CD14-positive monocyte (primary cell): ENCODE results near the gene CSTF2T. TPM values are rescaled to one million over a fixed set of nuclear protein-coding genes. Genes with fewer than 3 reads are reported as not detected.

Experiments
- DNase-seq, 3 donors: peaks; one replicate each; pipeline ENCODE4 v3.0.0-alpha.2; 2011 to 2022
- H2AFZ ChIP-seq: 2 replicates; pipeline ENCODE4 v1.6.0; 2012; ENCODE audit warnings: mild to moderate bottlenecking, low read depth, low read length, inconsistent platforms; ENCODE audit not compliant: insufficient read depth, poor library complexity, severe bottlenecking
- H3K27ac ChIP-seq, 2 donors: 1 replicate in 1 of 2; 2 replicates in 1 of 2; pipeline ENCODE4 v1.5.1; 2012 to 2013; ENCODE audit warnings: low read length in 2 of 2, control low read depth in 1 of 2, inconsistent platforms in 1 of 2, low read depth in 1 of 2, mild to moderate bottlenecking in 1 of 2
- H3K27me3 ChIP-seq, 2 donors: one replicate each; pipeline versions ENCODE4 v1.6.0 to v1.6.1; 2011 to 2013; ENCODE audit warnings: low read length in 2 of 2; ENCODE audit not compliant: control insufficient read depth in 2 of 2, insufficient read depth in 2 of 2
- H3K36me3 ChIP-seq, 2 donors: replicated peaks in 1 of 2; 1 replicate in 1 of 2; 2 replicates in 1 of 2; pipeline versions ENCODE4 v1.5.1 to v1.6.1; 2012 to 2013; ENCODE audit warnings: low read length in 2 of 2, control low read depth in 1 of 2, inconsistent platforms in 1 of 2, mild to moderate bottlenecking in 1 of 2; ENCODE audit not compliant: insufficient read depth in 2 of 2, control insufficient read depth in 1 of 2
- H3K4me1 ChIP-seq, 2 donors: 1 replicate in 1 of 2; 2 replicates in 1 of 2; pipeline versions ENCODE4 v1.5.1 to v1.6.1; 2012 to 2013; ENCODE audit warnings: low read length in 2 of 2, control low read depth in 1 of 2, inconsistent platforms in 1 of 2, mild to moderate bottlenecking in 1 of 2, moderate library complexity in 1 of 2; ENCODE audit not compliant: insufficient read depth in 2 of 2, control insufficient read depth in 1 of 2
- H3K4me2 ChIP-seq: replicated peaks from 2 replicates; pipeline ENCODE3; 2012; ENCODE audit warnings: low read length, moderate library complexity, mild to moderate bottlenecking; ENCODE audit not compliant: poor library complexity, severe bottlenecking; ENCODE audit errors: extremely low read depth
- H3K4me3 ChIP-seq, 3 experiments: fragments of 200-600 bp in 1 of 3; sonication (generic) in 1 of 3; replicated peaks in 1 of 3; 1 replicate in 2 of 3; 2 replicates in 1 of 3; pipeline ENCODE4 v1.5.1; 2011 to 2013; ENCODE audit warnings: low read length in 3 of 3, mild to moderate bottlenecking in 3 of 3, control low read depth in 2 of 3, low read depth in 2 of 3, inconsistent platforms in 1 of 3, moderate library complexity in 1 of 3
- H3K79me2 ChIP-seq: 2 replicates; pipeline ENCODE4 v1.6.0; 2012; ENCODE audit warnings: mild to moderate bottlenecking, control low read depth, inconsistent platforms, low read length, moderate library complexity; ENCODE audit not compliant: insufficient read depth
- H3K9ac ChIP-seq: 2 replicates; pipeline ENCODE4 v1.6.0; 2017; ENCODE audit warnings: low read length, mild to moderate bottlenecking; ENCODE audit not compliant: insufficient read depth, poor library complexity, severe bottlenecking
- H3K9me3 ChIP-seq, 2 donors: replicated peaks in 1 of 2; 1 replicate in 1 of 2; 2 replicates in 1 of 2; pipeline versions ENCODE4 v1.5.1 to v1.6.1; 2012 to 2013; ENCODE audit warnings: low read length in 2 of 2, control low read depth in 1 of 2; ENCODE audit not compliant: control insufficient read depth in 1 of 2, insufficient read depth in 1 of 2
- H4K20me1 ChIP-seq: 2 replicates; pipeline ENCODE4 v1.6.0; 2012; ENCODE audit warnings: mild to moderate bottlenecking, low read length, control low read depth, moderate library complexity; ENCODE audit not compliant: insufficient read depth
- H3K27ac Mint-ChIP-seq, 7 donors: one replicate each; pipeline ENCODE4 v1.8.0; 2020; ENCODE audit warnings: mild to moderate bottlenecking in 7 of 7, mixed read lengths in 7 of 7, moderate library complexity in 6 of 7, inconsistent platforms in 2 of 7
- H3K27me3 Mint-ChIP-seq, 3 donors: one replicate each; pipeline ENCODE4 v1.8.0; 2021 to 2022; ENCODE audit warnings: low read depth in 3 of 3, mild to moderate bottlenecking in 3 of 3, mixed read lengths in 3 of 3, moderate library complexity in 3 of 3, inconsistent platforms in 1 of 3
- H3K36me3 Mint-ChIP-seq, 2 donors: one replicate each; pipeline ENCODE4 v1.8.0; 2020; ENCODE audit warnings: mixed read lengths in 2 of 2, inconsistent platforms in 1 of 2, mild to moderate bottlenecking in 1 of 2
- H3K4me1 Mint-ChIP-seq: one replicate; pipeline ENCODE4 v1.8.0; 2020; ENCODE audit warnings: mild to moderate bottlenecking, mixed read lengths
- H3K4me3 Mint-ChIP-seq, 2 donors: one replicate each; pipeline ENCODE4 v1.8.0; 2020; ENCODE audit warnings: mild to moderate bottlenecking in 2 of 2, mixed read lengths in 2 of 2, moderate library complexity in 1 of 2
- H3K9me3 Mint-ChIP-seq, 7 donors: one replicate each; pipeline ENCODE4 v1.8.0; 2020 to 2022; ENCODE audit warnings: mixed read lengths in 7 of 7, mild to moderate bottlenecking in 6 of 7, moderate library complexity in 6 of 7, inconsistent platforms in 2 of 7
- WGBS: methylation state at CpG from one replicate; pipeline ENCODE4 v1.1.5; 2013; ENCODE audit warnings: missing lambda C conversion rate; ENCODE audit not compliant: insufficient coverage; 5-methylcytosine and 5-hydroxymethylcytosine counted together
- intact Hi-C, 2 donors: fragments of 100-400 bp; cut with micrococcal nuclease; formaldehyde crosslinking; loops; one replicate each; pipeline versions ENCODE4 v1.15.0 to v1.15.1; 2023
- polyA plus RNA-seq, 3 donors: library from polyadenylated mRNA; depleted of rRNA in 1 of 3; unstranded in 2 of 3; stranded (reverse) in 1 of 3; fragments of 300-500 nt in 2 of 3; fragments of >200 nt in 1 of 3; fragmentation: Illumina TruSeq in 2 of 3; gene quantifications; 1 replicate in 2 of 3; 2 replicates in 1 of 3; pipeline ENCODE4 v1.2.3, GENCODE V29; 2012 to 2021
- TF ChIP-seq, protein P1 (sequence below): fragments of 200-600 bp; IDR thresholded peaks from one replicate; pipeline ENCODE4 v1.8.0; 2022; ENCODE audit warnings: antibody characterized with exemption, mild to moderate bottlenecking

Gene CSTF2T
- polyA plus RNA-seq, 3 donors, result 1.7 to 11.0 (median 7.4) TPM

DNA sequence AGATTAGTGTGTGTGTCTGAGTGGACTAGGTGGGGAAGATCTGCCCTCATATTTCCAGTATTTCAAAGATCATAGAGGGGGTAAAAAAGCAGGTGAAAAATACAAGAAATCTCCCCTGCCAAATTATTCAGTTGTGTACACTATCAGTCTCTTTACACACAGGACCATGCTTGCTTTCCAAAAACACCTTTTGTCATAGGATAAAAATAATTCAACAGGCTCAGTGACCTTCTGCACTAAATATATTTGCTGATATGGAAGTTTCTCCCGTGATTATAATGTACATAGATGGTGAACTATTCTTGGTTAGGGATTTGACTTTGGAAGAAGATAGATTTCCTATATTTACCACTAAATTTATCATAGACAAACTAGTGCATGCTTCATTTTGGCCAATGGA is 24.6 kb upstream of the CSTF2T start:
- intact Hi-C loops, result no loop called here
- DNase-seq, result no peak
- TF ChIP-seq, protein P1, sequence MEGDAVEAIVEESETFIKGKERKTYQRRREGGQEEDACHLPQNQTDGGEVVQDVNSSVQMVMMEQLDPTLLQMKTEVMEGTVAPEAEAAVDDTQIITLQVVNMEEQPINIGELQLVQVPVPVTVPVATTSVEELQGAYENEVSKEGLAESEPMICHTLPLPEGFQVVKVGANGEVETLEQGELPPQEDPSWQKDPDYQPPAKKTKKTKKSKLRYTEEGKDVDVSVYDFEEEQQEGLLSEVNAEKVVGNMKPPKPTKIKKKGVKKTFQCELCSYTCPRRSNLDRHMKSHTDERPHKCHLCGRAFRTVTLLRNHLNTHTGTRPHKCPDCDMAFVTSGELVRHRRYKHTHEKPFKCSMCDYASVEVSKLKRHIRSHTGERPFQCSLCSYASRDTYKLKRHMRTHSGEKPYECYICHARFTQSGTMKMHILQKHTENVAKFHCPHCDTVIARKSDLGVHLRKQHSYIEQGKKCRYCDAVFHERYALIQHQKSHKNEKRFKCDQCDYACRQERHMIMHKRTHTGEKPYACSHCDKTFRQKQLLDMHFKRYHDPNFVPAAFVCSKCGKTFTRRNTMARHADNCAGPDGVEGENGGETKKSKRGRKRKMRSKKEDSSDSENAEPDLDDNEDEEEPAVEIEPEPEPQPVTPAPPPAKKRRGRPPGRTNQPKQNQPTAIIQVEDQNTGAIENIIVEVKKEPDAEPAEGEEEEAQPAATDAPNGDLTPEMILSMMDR, result no peak
- H3K4me3 ChIP-seq, result no peak overlapping the region
- no peaks in the 10 kb centered on the region for H3K36me3 Mint-ChIP-seq
- no peak overlapping the region for H2AFZ ChIP-seq
- no peak overlapping the region for H3K27ac ChIP-seq
- no peaks in the 10 kb centered on the region for H3K4me1 ChIP-seq
- no peak overlapping the region for H3K4me2 ChIP-seq
- no peak overlapping the region for H3K27ac Mint-ChIP-seq
- no peaks in the 10 kb centered on the region for H3K79me2 ChIP-seq
- no peaks in the 10 kb centered on the region for H3K36me3 ChIP-seq
- no peak overlapping the region for H3K9ac ChIP-seq
- no peaks in the 10 kb centered on the region for H3K27me3 ChIP-seq
- H3K9me3 ChIP-seq, result no peaks in the 10 kb centered on the region
- peaks cover 0 to 7% (median 0%) of the 10 kb centered on the region in 7 donors for H3K9me3 Mint-ChIP-seq
- WGBS, result no CpG with 5 or more reads among the region's 1 CpG
- no peak overlapping the region for H3K4me3 Mint-ChIP-seq
- H4K20me1 ChIP-seq, result no peaks in the 10 kb centered on the region
- H3K4me1 Mint-ChIP-seq, result no peaks in the 10 kb centered on the region
- peaks cover 0 to 2% (median 0%) of the 10 kb centered on the region in 3 donors for H3K27me3 Mint-ChIP-seq

DNA sequence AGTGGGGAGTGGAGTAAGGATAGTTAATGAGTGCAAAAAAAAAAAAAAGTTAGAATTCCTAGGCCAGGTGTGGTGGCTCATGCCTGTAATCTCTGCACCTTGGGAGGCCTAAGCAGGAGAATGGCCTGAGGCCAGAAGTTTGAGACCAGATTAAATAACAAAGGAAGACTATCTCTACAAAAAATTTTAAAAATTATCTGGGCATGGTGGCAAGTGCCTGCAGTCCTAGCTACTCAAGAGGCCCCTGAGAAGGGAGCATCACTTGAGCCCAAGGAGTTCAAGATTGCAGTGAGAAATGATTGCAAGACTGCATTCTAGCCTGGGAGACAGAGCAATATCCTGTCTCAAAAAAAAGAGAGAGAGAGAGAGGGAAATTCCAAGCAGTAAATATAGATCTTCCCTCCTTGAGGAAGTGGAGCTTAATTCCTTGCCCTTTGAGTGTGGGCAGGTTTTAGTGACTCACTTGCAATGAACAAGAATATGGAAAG is 19.5 kb upstream of the CSTF2T start:
- TF ChIP-seq, protein P1, result no peak
- Mint-ChIP-seq H3K4me3 (no peak overlapping the region), H3K4me1 (no peaks in the 10 kb centered on the region), H3K9me3 (peaks cover 0 to 9% (median 1%) of the 10 kb centered on the region in 7 donors), H3K27me3 (peaks cover 0 to 5% (median 2%) of the 10 kb centered on the region in 3 donors), H3K36me3 (no peaks in the 10 kb centered on the region), H3K27ac (no peak overlapping the region)
- H3K4me2 ChIP-seq, result no peak overlapping the region
- no peaks in the 10 kb centered on the region for H3K9me3 ChIP-seq
- no peaks in the 10 kb centered on the region for H4K20me1 ChIP-seq
- no peaks in the 10 kb centered on the region for H3K27me3 ChIP-seq
- H3K4me3 ChIP-seq, result no peak overlapping the region
- intact Hi-C loops, result no loop called here
- no peak for DNase-seq
- no peaks in the 10 kb centered on the region for H3K79me2 ChIP-seq
- H3K9ac ChIP-seq, result no peak overlapping the region
- no peak overlapping the region for H3K27ac ChIP-seq
- no peaks in the 10 kb centered on the region for H3K36me3 ChIP-seq
- no peaks in the 10 kb centered on the region for H3K4me1 ChIP-seq
- H2AFZ ChIP-seq, result no peak overlapping the region
